ENCODE data around the gene HMMR.
"Not testable (repeated sequence)": the region's sequence is repeated elsewhere in the genome, so short reads cannot be mapped to it uniquely, and the experiment has no call there.

The HMMR gene

GRCh38 chr5:163460562-163461171 is at the start of gene HMMR:
TSS of gene HMMR (plus strand) at chr5:163460632. CDS start at chr5:163460693, 61 bp downstream.
- no peak for DNase-seq

DNA sequence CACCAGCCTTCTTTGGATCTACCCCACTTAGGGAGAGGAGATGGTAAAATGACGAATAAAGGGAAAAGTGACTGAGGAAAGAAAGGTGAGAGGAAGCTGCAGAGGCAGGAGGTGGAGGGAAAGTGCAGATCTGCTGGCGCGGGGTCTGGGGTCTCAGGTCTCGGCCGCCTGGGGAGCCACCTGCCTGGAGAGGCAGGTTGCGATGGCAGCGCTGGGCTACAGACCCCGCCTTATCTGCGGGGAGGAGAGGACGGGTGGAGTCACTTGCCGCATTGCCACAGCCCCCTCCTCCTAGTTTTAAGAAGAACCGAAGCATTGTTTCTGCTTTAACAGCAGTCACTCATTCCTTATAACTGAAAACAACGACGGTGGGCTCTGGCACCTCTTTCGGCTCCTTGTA is 44.8 kb upstream of the HMMR start:
- not testable (repeated sequence) for DNase-seq

- no peak for DNase-seq
These were observed 35.6 kb upstream of the HMMR start for GRCh38 chr5:163424836-163425235.

- DNase-seq: not testable (repeated sequence)
These were observed 34.3 kb upstream of the HMMR start for GRCh38 chr5:163426128-163426527.

DNA sequence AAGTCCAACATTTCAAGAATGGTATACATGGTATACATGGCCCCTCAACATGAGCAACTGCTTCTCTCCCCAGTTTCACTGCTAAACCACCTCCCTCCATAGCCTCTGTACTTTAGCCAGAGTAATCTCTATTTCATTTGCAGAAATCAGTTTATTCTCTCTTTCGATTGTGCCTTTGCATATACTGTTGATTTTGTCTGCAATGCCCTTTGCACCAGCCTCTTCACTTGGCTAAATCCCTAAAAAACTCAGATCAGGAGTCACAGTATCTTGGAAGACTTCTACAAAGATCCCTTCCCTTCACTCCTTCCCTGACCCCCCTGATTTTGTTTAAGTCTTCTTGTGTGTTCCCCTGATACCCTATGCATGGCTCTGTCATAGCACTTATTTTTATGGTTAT is 27.9 kb upstream of the HMMR start:
- DNase-seq: no peak

DNA sequence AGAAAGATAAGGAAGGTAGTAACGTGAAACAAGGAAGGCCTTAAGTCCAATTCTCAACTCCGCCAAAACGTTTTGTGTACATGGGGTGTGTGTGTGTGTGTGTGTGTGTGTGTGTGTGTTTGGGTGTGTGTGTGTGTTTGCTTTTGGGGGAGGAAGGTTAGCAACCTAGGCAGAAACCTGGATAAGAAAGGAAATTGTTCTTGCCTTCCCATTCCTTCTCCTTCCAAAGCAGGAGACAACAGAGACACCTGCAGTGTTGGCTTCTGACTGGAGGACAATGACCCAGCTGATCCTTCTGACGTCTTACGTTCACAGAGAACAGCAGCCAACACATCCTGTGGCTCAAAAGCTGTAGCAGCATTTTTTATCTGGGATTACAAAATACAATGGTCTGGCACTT is 27.2 kb upstream of the HMMR start:
- DNase-seq: no peak

DNA sequence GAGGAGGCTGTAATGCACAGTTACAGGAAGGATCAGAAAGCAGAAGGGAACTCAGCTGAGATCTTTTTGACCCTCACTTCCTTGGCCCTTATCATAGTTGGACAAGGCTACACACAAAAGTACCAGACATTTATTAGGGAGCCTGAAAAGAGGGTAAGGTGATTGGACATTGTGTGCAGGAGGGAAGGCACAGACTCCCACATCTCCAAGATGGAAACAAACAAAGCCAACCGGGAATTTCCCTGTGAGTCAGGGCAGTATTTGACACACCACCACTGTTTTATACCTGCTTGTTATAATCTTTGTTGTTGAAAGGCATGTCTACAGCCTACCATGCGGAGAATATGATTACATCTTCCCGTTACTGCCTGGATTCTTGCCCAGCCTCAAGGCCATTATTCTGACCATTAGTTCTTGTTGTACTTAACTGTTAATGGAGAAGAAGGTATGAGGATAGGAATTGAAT is 26.0 kb upstream of the HMMR start:
- DNase-seq: no peak

DNA sequence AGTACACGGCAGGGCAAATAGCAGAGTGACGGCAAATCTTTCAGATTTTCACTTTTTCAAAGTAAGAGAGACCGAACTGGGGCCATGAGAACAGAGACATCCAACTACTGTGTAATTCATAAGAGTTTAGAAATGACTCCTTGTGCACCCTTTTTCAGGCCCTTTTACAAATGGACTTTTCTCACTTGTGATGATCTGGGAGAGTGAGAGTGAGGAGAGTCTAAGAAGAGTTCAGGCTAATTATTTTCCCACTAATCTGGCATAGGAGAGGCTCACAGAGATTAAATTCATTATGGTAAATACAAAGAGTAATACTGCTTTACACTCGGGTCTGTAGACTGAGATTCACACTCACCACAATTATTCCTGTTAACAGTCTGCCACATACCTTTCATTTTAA is 23.9 kb upstream of the HMMR start:
- DNase-seq: no peak

DNA sequence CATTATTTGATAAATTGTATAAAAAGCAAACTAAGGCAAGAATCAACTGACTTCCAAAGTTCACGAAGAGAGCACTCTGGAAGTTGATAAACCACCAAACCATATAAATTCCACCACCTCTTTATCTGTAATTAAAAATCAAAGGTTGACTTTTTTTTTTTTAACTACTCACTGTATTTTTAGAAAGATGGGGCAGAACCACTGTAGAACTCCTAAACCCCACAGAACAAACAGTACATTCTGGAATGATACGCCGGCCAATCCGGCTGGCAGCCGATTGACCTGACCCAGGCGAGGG is 23.5 kb upstream of the HMMR start:
- no peak for DNase-seq

GRCh38 chr5:163437309-163438182 is 22.9 kb upstream of the HMMR start, which contains the start of gene CCNG1:
TSS of gene CCNG1 (plus strand) at chr5:163437595. CDS start at chr5:163439257, 1,662 bp downstream.
- peak; percentile 97 for DNase-seq

DNA sequence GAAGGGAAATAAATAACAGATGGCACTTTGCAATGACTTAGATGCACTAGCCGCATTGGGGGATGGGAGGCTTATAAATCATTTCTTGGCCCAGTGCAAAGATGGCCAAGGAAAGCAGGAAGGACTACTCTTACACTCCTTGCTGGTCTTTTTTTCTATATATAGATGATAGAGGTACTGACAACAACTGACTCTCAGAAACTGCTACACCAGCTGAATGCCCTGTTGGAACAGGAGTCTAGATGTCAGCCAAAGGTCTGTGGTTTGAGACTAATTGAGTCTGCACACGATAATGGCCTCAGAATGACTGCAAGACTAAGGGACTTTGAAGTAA is 21.4 kb upstream of the HMMR start:
- DNase-seq: no peak

DNA sequence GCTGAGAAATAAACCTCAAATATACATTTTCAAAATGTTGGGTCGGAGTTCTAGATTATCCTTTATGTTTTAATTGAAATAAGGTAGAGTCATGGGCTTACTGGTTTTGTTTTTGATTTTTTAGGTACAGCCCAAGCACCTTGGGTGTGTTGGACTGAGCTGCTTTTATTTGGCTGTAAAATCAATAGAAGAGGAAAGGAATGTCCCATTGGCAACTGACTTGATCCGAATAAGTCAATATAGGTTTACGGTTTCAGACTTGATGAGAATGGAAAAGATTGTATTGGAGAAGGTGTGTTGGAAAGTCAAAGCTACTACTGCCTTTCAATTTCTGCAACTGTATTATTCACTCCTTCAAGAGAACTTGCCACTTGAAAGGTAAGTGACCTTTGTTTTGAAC is 19.5 kb upstream of the HMMR start:
- DNase-seq: no peak

- DNase-seq: no peak
These were observed 15.9 kb upstream of the HMMR start for GRCh38 chr5:163444526-163444925.

GRCh38 chr5:163445345-163445744 is 15.1 kb upstream of the HMMR start:
- no peak for DNase-seq

DNA sequence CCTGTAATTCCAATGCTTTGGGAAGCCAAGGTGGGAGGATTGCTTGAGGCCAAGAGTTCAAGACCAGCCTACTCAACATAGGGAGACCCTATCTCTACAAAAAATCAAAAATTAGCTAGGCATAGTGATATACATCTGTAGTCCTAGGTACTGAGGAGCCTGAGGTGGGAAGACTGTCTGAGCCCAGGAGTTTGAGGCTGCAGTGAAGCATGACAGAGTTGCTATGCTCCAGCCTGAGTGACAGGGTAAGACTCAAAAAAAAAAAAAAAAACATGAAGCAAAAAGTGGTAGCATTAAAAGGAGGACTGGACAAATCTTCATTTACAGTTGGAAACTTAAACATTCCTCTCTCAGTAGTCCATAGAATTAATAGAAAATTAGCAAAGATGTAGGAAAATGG is 13.2 kb upstream of the HMMR start:
- no peak for DNase-seq

DNA sequence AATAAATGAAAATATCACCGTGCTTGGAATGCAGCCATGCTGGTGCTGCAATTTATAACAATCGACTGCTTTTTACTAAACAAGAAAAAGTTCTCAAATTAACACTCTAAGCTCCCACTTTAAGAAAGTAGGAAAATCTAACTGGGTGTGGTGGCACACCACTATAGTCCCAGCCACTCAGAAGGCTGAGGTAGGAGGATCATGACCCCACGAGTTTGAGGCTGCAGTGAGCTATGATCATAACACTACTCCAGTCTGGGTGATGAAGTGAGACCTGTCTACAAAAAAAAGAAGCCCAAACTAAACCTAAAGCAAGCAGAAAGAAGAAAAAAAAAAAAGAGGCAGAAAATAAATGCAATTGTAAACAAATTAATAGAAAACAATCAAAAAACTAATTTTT is 12.6 kb upstream of the HMMR start:
- no peak for DNase-seq

DNA sequence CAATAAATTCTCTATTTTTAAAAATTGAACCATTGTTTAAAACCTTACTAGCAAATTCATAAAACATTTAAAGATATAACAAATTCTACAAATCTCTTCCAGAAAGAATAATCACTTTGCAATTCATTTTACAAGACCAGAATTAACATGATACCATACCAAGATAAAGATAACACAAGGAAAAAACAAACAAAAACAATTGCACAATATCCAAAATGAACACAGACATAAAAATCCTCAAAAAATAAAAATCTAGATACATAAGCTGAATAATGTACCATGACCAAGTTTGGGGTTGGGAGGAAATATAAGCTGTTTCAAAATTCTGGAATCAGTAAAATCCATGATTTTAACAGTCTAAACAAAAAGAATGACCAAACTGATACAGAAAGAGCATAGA is 11.9 kb upstream of the HMMR start:
- DNase-seq: no peak

DNA sequence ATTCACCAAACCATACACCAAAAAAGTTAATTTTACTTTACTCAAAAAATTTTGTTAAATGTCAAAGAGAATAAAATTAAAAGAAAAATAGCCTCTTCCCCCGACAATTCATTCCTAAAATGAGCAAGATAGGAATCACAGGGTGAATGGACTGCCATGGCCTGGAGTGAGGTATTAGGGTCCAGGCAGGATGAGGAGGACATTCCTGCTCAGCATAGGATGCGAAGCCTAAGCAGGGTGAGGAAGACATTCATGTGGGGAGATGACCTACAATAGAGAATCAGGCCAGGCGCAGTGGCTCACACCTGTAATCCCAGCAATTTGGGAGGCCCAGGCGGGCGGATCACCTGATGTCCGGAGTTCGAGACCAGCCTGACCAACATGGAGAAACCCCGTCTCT is 8.9 kb upstream of the HMMR start:
- no peak for DNase-seq

GRCh38 chr5:163453705-163454104 is 6.7 kb upstream of the HMMR start:
- DNase-seq: no peak

DNA sequence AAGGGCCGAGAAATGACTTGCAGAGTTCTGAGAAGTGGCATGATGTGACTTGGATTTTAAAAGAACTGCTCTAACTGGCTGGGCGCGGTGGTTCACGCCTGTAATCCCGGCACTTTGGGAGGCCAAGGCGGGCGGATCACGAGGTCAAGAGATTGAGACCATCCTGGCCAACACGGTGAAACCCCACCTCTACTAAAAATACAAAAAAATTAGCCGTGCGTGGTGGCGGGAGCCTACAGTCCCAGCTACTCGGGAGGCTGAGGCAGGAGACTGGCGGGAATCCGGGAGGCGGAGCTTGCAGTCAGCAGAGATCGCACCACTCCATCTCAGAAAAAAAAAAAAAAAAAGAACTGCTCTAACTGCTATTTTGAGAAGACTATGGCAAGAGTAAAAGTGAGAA is 5.0 kb upstream of the HMMR start:
- not testable (repeated sequence) for DNase-seq

GRCh38 chr5:163456029-163456589 is 4.3 kb upstream of the HMMR start:
- no peak for DNase-seq

DNA sequence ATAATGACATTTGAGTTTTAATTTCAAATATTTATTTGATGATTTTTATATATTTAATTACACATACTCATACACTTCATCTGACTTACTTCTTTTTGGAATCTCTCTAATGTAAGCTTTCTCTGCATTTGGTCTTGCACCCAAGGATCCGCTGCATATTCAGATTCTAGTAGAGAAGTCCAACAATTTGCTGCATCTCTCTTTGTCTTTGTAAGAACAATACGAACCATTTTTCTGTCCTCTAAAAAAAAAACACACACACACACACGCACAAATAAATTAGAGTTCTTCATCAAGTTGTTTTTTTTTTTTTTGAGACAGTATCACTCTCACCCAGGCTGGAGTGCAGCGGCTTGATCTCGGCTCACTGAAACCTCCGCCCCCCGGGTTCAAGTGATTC is 3.6 kb upstream of the HMMR start:
- DNase-seq: no peak

- no peak for DNase-seq
These were observed 1.6 kb upstream of the HMMR start for GRCh38 chr5:163458778-163459385.

GRCh38 chr5:163459462-163459818 is 992 bp upstream of the HMMR start:
- DNase-seq: no peak

Data from right hindlimb (tissue), 1 donor.